GM10266 (cell line): ENCODE measurements around the gene MAG.

Experiments used
- DNase-seq: peaks from one replicate; pipeline ENCODE4 v3.0.0; 2012; ENCODE audit errors: extremely low spot score
- CTCF ChIP-seq: IDR thresholded peaks from 2 replicates; pipeline ENCODE4 v1.5.1; 2012; ENCODE audit warnings: mild to moderate bottlenecking, low read depth; ENCODE audit not compliant: control insufficient read depth, insufficient read depth; ENCODE audit errors: missing control alignments

The MAG gene

GRCh38 chr19:35310811-35311465, 19.0 kb downstream of the MAG start:
- no peak for TF ChIP-seq CTCF
- DNase-seq, result no peak

GRCh38 chr19:35311901-35312665, 20.1 kb downstream of the MAG start:
- no peak for TF ChIP-seq CTCF
- DNase-seq, result no peak

- no peak for DNase-seq
- TF ChIP-seq CTCF, result no peak
Measured at GRCh38 chr19:35313587-35313986, 21.6 kb downstream of the MAG start.

- no peak for DNase-seq
- no peak for TF ChIP-seq CTCF
Measured at GRCh38 chr19:35314031-35314430, 22.1 kb downstream of the MAG start.

GRCh38 chr19:35314858-35315470, 23.0 kb downstream of the MAG start:
- no peak for DNase-seq
- TF ChIP-seq CTCF, result no peak

- no peak for TF ChIP-seq CTCF
- no peak for DNase-seq
Measured at GRCh38 chr19:35315883-35316282, 23.9 kb downstream of the MAG start.

GRCh38 chr19:35316560-35316959, 24.6 kb downstream of the MAG start:
- TF ChIP-seq CTCF, result no peak
- no peak for DNase-seq
